Subcutaneous adipose tissue (tissue), 4 donors: ENCODE data around the gene MYL6B. TPM values are rescaled to one million over a fixed set of nuclear protein-coding genes. Genes with fewer than 3 reads are reported as not detected.

Experiments
- CTCF ChIP-seq: fragments of 450-650 bp; IDR thresholded peaks from one replicate; pipeline ENCODE4 v1.5.1; 2016; ENCODE audit warnings: low read depth, mild to moderate bottlenecking, control low read depth, antibody characterized with exemption, moderate library complexity
- total RNA-seq, 4 donors: library from RNA; depleted of rRNA; stranded (reverse); fragments of >200 nt; gene quantifications; one replicate each; pipeline ENCODE4 v1.1.0, GENCODE V29; 2016

Gene MYL6B
- total RNA-seq, 4 donors from 2014 or later, result 12.2 to 36.0 (median 24.7) TPM

DNA sequence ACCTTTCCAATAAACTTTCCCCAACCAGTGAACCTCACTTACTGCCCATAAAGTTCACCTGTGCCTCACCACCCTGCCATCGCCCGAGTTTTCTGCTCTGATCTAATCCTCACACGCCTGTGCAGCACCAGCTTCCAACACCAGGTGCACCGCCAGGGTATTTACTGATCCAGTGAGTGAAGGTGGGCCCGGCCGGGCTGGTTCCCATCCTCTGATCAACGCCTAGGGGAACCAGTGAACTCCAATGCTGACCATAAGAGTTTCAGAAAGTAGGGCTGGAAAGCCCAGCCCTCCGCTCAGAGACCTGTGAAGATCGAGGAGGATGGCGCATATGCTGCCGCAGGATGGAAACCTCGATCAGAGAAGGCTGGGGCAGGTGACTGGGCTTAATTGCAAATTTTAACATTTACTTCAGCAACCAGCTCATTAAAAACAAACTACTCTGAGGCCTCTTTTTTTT is 685 bp upstream of the MYL6B start:
- no peak for TF ChIP-seq CTCF

DNA sequence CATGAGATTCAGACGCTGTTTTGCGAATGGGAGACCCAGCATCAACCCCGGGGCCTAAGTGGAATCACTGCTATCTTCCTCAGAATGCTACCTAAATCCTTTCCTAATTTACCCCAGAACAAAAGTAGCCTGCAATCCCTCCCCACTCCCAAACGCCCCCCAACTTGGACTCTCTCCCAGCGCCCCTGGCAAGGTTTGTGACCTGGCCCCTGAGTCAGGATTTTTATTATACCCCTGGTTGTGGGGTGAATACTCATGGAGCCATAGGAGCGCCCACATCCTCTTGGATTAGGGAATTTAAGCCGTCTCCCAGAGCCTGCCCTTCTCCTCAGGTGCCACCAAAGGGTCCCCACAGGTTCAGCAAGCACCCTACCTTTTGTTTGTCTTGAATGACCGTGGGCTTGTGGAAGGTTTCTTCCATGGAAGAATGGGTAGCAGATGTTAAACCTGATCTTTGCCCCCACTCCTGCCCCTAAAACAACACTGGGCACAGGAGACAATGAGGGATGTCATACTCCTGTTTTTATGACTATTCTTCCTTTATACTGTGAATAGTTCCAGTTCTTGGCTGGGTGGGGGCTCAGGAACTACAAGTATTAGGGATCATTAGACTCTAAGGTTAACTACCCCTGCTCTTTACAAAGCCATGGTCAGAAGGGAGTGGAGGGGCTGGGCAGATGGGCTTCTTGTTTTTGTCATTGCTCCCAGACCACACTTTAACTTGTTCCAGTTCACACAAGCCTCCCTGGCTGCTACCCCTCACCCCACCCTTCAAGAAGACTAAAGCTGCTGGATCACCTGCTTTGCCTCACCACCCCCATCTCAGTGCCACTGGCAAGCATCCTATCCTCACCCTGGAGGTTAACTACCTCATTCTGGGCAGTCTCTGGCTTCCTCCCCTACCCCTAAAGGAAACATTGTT is 630 bp downstream of the MYL6B start:
- TF ChIP-seq CTCF, result no peak

- TF ChIP-seq CTCF, result no peak
Measured at GRCh38 chr12:56153678-56154065, 1.3 kb downstream of the MYL6B start.

DNA sequence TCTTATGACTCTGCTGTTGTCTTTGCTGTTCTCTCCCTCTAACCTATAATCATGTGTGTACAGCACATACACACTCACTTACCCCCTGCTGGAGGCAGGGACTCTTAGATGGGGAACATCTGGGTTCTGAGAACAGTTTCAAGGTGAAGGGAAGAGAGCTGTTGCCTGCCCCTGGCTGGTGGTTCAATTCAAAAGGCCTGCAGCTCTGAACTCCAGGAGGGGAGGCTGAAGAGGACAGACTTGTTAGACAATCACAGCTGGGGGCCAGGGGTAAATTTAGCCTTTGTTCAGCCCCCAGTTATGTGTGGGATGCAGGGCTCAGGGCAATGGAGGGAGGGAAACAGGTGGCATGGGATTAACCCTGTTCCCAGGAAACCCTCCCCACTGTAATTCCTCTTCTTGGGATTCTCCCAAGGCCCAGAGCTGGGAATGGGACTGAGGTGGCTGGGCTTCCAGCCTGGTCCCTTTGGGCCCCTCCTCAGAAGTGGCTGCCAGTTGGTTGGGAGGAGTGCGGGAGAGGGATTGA is 1.9 kb downstream of the MYL6B start:
- TF ChIP-seq CTCF, result no peak

DNA sequence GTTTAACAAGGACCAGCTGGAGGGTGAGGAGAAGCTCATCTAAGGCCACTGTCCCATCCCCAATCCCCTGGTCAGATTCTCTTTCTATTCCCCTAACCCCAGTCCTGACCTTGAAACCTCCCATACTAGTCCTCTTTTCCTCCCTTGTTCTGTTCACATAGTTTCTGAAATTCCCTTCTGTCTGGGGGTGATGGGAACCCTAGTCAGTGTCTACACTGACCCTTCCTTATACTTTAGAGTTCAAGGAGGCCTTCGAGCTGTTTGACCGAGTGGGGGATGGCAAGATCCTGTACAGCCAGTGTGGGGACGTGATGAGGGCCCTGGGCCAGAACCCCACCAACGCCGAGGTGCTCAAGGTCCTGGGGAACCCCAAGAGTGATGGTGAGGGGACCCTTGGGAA is 2.4 kb downstream of the MYL6B start:
- no peak for TF ChIP-seq CTCF

GRCh38 chr12:56155256-56155845 is 3.0 kb downstream of the MYL6B start:
- TF ChIP-seq CTCF, result no peak
